Measurements from ENCODE around the gene GABRR3. TPM values are rescaled to one million over a fixed set of nuclear protein-coding genes. Genes with fewer than 3 reads are reported as not detected.

Gene GABRR3
- total and polyA plus RNA-seq, 12 donors = not detected

- peak overlapping the region in 8 of 10 donors; percentile 70 to 83 (median 78) for H3K4me3 ChIP-seq
- peak overlapping the region in 8 of 10 donors; percentile 79 to 88 (median 82) for H3K27ac ChIP-seq
- H3K9me3 ChIP-seq = no peaks in the 10 kb centered on the region
- peaks cover 0 to 13% (median 0%) of the 10 kb centered on the region in 9 donors for H3K36me3 ChIP-seq
- ATAC-seq (no peak), DNase-seq (no peak)
- 71 to 80% methylated on average over 9 of the region's 9 CpGs for WGBS, 2 donors
- H3K27me3 ChIP-seq = no peaks in the 10 kb centered on the region
- intact Hi-C loops (cut with DNase I) = loop anchor here in 3 of 10 donors (5.0 to 10.0 kb wide), 4 partner anchors 54 to 154 kb away; partner anchors contain the start of gene CRYBG3 (in 2 of the 3)
- TF ChIP-seq, protein P1, sequence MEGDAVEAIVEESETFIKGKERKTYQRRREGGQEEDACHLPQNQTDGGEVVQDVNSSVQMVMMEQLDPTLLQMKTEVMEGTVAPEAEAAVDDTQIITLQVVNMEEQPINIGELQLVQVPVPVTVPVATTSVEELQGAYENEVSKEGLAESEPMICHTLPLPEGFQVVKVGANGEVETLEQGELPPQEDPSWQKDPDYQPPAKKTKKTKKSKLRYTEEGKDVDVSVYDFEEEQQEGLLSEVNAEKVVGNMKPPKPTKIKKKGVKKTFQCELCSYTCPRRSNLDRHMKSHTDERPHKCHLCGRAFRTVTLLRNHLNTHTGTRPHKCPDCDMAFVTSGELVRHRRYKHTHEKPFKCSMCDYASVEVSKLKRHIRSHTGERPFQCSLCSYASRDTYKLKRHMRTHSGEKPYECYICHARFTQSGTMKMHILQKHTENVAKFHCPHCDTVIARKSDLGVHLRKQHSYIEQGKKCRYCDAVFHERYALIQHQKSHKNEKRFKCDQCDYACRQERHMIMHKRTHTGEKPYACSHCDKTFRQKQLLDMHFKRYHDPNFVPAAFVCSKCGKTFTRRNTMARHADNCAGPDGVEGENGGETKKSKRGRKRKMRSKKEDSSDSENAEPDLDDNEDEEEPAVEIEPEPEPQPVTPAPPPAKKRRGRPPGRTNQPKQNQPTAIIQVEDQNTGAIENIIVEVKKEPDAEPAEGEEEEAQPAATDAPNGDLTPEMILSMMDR (IDR thresholded peaks at IDR 0.05) = no peak
- peaks cover 0 to 33% (median 12%) of the 10 kb centered on the region in 9 donors for H3K4me1 ChIP-seq
Measured at GRCh38 chr3:97970956-97971620, 64.0 kb downstream of the GABRR3 start.

- Histone ChIP-seq H3K36me3 (peaks cover 0 to 21% (median 0%) of the 10 kb centered on the region in 9 donors), H3K27ac (peak overlapping the region in 2 of 10 donors; percentile 82 to 88), H3K4me3 (no peak overlapping the region), H3K4me1 (peaks cover 0 to 33% (median 12%) of the 10 kb centered on the region in 9 donors), H3K27me3 (no peaks in the 10 kb centered on the region), H3K9me3 (no peaks in the 10 kb centered on the region)
- TF ChIP-seq, protein P1 (IDR thresholded peaks at IDR 0.05) = no peak
- no peak for DNase-seq
- no peak for ATAC-seq
- 92 to 94% methylated on average over 1 of the region's 1 CpG for WGBS, 2 donors
- intact Hi-C loops (cut with DNase I) = loop anchor here in 3 of 10 donors (5.0 to 10.0 kb wide), 4 partner anchors 55 to 153 kb away; partner anchors contain the start of gene CRYBG3 (in 2 of the 3)
Measured at GRCh38 chr3:97970156-97970555, 65.0 kb downstream of the GABRR3 start.

DNA sequence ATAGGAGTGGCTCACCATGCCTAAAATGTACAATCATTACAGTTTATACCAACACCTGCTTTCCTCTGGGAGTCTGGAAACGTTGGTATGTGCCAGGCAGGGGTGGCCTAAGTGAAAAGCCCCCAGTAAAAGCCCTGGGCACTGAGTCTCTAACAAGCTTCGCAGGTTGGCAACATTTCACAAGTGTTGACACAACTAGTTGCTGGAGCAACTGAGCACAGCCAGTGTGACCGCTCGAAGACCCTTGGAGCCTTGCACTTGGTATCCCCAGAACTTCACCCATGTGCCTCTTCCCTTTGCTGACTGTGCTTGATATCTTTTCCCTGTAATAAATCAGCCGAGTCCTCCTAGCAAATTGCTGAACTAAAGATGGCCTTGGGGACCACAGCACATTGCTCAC lies 65.6 kb downstream of the GABRR3 start:
- peaks cover 0 to 21% (median 0%) of the 10 kb centered on the region in 9 donors for H3K36me3 ChIP-seq
- no peak overlapping the region for H3K4me3 ChIP-seq
- peaks cover 0 to 33% (median 12%) of the 10 kb centered on the region in 9 donors for H3K4me1 ChIP-seq
- H3K9me3 ChIP-seq = no peaks in the 10 kb centered on the region
- DNase-seq = no peak
- ATAC-seq = no peak
- intact Hi-C loops (cut with DNase I) = no loop called here
- H3K27ac ChIP-seq = no peak overlapping the region
- 78 to 81% methylated on average over 5 of the region's 5 CpGs for WGBS, 2 donors
- H3K27me3 ChIP-seq = no peaks in the 10 kb centered on the region
- TF ChIP-seq, protein P1 (IDR thresholded peaks at IDR 0.05) = no peak

DNA sequence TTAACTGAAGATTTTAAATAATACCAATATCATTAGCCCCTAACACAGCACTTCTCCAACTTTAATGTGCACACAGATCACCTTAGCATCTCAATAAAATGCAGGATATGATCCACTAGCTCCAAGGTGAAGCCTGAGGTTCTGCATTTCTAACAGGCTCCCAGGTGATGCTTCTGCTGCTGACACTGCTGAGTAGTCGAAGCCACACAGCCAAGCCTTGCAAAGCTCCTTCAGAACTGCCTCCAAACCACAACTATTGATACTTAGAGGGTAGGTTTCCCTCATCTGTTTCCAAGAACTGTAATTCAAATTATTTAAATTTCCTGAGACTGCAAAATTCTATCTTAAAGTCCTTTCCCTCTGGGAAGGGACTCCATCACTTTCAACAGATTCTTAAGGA lies 66.7 kb downstream of the GABRR3 start:
- DNase-seq (no peak), ATAC-seq (no peak)
- TF ChIP-seq, protein P1 (IDR thresholded peaks at IDR 0.05) = no peak
- H3K9me3 ChIP-seq = no peaks in the 10 kb centered on the region
- no peak overlapping the region for H3K4me3 ChIP-seq
- H3K4me1 ChIP-seq = peaks cover 0 to 40% (median 12%) of the 10 kb centered on the region in 9 donors
- no peak overlapping the region for H3K27ac ChIP-seq
- H3K27me3 ChIP-seq = no peaks in the 10 kb centered on the region
- intact Hi-C loops (cut with DNase I) = no loop called here
- peaks cover 0 to 21% (median 0%) of the 10 kb centered on the region in 9 donors for H3K36me3 ChIP-seq
- WGBS, 2 donors = 92 to 95% methylated on average over 1 of the region's 1 CpG
